Testis (tissue), 3 donors: ENCODE results near the gene PCSK2. TPM values are rescaled to one million over a fixed set of nuclear protein-coding genes. Genes with fewer than 3 reads are reported as not detected.

Experiments used
- DNase-seq: peaks from one replicate; pipeline ENCODE4 v3.0.0-alpha.2; 2019
- H3K27ac ChIP-seq, 2 donors: fragments of 200-600 bp; sonication (generic); one replicate each; pipeline ENCODE4 v1.5.1; 2019
- H3K27me3 ChIP-seq: fragments of 200-600 bp; sonication (generic); one replicate; pipeline ENCODE4 v1.5.1; 2019
- H3K36me3 ChIP-seq: fragments of 200-600 bp; sonication (generic); one replicate; pipeline ENCODE4 v1.5.1; 2017; ENCODE audit warnings: low read depth; ENCODE audit errors: missing control alignments
- H3K4me1 ChIP-seq: fragments of 200-600 bp; sonication (generic); one replicate; pipeline ENCODE4 v1.5.1; 2019
- H3K4me3 ChIP-seq, 2 donors: fragments of 200-600 bp; sonication (generic); one replicate each; pipeline ENCODE4 v1.5.1; 2017 to 2019
- H3K9me3 ChIP-seq: fragments of 200-600 bp; sonication (generic); one replicate; pipeline ENCODE4 v1.5.1; 2017
- POLR2A ChIP-seq: fragments of 450-650 bp; IDR thresholded peaks from one replicate; pipeline ENCODE4 v1.6.1; 2017; ENCODE audit warnings: antibody characterized with exemption, mild to moderate bottlenecking, moderate library complexity
- WGBS, 2 donors: methylation state at CpG; one replicate each; pipeline ENCODE4 v1.1.5; 2018; 5-methylcytosine and 5-hydroxymethylcytosine counted together
- intact Hi-C: fragments of 100-400 bp; cut with DNase I; formaldehyde crosslinking; loops from one replicate; pipeline ENCODE4 v1.15.1; 2023; ENCODE audit warnings: low total_unique reads
- polyA plus RNA-seq: library from polyadenylated mRNA; stranded (reverse); fragments of 350-450 nt; fragmentation: Illumina TruSeq; extraction: RNeasy Lipid Tissue Mini Kit (QIAGEN cat#74804); gene quantifications from one replicate; pipeline ENCODE4 v1.2.3, GENCODE V29; 2014; ENCODE audit warnings: low read depth, low replicate concordance; ENCODE audit not compliant: insufficient read depth
- total RNA-seq, 2 donors: library from RNA; depleted of rRNA; stranded (reverse); fragments of >200 nt; gene quantifications; one replicate each; pipeline ENCODE4 v1.2.3, GENCODE V29; 2016
- TF ChIP-seq, protein P1 (sequence below), 3 experiments: fragments of 450-650 bp in 2 of 3; fragments of 200-600 bp in 1 of 3; sonication (generic) in 1 of 3; IDR thresholded peaks; one replicate each; pipeline ENCODE4 v1.5.1; 2016 to 2019; ENCODE audit warnings: antibody characterized with exemption in 3 of 3, mild to moderate bottlenecking in 2 of 3, moderate library complexity in 1 of 3

Gene PCSK2
- total and polyA plus RNA-seq, 3 donors from 2014 or later = 5.1 to 40.5 (median 11.7) TPM

DNA sequence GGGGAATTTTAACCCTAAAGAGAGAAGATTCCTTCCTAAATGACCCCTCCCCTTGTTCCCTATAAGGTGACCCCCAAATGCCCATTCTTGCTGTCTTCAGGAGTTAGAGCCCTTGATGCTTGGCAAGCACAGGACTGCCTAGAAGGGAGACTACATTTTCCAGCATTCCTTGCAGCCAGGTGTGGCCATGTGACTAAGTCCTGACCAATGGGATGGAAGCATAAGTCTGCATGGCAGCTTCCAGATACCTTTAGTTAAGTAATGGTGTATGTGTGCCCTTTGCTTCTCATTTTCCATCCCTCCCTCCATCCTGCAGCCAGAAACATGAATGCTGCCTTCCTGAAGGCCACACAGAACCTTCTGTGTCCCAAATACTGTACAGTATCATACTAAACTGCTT is 298.8 kb downstream of the PCSK2 start:
- no peak overlapping the region for H3K4me3 ChIP-seq
- H3K4me1 ChIP-seq = no peaks in the 10 kb centered on the region
- TF ChIP-seq, protein P1, sequence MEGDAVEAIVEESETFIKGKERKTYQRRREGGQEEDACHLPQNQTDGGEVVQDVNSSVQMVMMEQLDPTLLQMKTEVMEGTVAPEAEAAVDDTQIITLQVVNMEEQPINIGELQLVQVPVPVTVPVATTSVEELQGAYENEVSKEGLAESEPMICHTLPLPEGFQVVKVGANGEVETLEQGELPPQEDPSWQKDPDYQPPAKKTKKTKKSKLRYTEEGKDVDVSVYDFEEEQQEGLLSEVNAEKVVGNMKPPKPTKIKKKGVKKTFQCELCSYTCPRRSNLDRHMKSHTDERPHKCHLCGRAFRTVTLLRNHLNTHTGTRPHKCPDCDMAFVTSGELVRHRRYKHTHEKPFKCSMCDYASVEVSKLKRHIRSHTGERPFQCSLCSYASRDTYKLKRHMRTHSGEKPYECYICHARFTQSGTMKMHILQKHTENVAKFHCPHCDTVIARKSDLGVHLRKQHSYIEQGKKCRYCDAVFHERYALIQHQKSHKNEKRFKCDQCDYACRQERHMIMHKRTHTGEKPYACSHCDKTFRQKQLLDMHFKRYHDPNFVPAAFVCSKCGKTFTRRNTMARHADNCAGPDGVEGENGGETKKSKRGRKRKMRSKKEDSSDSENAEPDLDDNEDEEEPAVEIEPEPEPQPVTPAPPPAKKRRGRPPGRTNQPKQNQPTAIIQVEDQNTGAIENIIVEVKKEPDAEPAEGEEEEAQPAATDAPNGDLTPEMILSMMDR (IDR thresholded peaks at IDR 0.05) = no peak
- no peak for TF ChIP-seq POLR2A
- H3K9me3 ChIP-seq = no peaks in the 10 kb centered on the region
- no peak for DNase-seq
- H3K36me3 ChIP-seq = no peaks in the 10 kb centered on the region
- intact Hi-C loops = no loop called here
- H3K27ac ChIP-seq = no peak overlapping the region
- H3K27me3 ChIP-seq = no peaks in the 10 kb centered on the region

DNA sequence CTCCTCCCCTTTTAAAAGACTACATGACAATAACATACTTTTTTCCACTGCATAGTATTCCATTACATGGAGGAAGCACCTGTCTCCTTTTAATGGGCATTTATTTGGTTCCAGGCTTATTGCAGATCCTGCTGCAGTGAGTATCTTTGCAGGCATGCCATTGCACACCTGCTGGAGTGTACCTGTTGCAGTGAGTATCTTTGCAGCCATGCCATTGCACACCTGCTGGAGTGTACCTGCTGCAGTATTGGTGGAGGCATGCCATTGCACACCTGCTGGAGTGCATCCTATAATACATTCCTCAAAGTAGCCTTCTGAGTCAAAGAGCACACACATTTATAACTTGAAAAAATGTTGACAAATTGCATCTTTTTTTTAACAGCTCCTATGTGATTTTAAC is 302.7 kb downstream of the PCSK2 start:
- TF ChIP-seq, protein P1 (IDR thresholded peaks at IDR 0.05) = no peak
- no peak for TF ChIP-seq POLR2A

DNA sequence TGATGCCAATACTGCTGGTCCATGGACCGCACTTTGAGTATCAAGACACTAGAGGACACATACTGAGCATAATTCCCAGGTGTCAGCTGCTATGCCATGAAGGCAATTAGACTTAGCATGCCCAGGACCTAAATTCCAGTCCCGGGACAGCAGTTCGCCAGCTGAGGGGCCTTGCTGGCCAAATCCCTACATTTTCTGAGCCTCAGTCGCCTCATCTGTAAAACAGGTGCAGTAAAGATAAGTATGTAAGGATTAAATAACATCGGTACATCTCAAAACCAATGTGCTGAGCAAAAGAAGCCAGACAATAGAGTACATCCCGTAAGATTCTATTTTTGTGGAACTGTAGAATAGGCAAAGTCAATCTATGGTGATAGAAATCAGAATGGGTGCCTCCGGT is 303.3 kb downstream of the PCSK2 start:
- no peak for TF ChIP-seq POLR2A
- TF ChIP-seq, protein P1 (IDR thresholded peaks at IDR 0.05) = no peak
- no peaks in the 10 kb centered on the region for H3K4me1 ChIP-seq
- no peak for DNase-seq
- no peak overlapping the region for H3K27ac ChIP-seq
- H3K27me3 ChIP-seq = no peaks in the 10 kb centered on the region
- peak overlapping the region; percentile 61 to 69 for H3K4me3 ChIP-seq
- no peaks in the 10 kb centered on the region for H3K9me3 ChIP-seq
- intact Hi-C loops = no loop called here
- 56 to 75% methylated on average over 7 of the region's 7 CpGs for WGBS, 2 donors
- H3K36me3 ChIP-seq = no peaks in the 10 kb centered on the region

More for the DNA sequence above, 302.7 kb downstream of the PCSK2 start:
- Histone ChIP-seq H3K27me3 (no peaks in the 10 kb centered on the region), H3K9me3 (no peaks in the 10 kb centered on the region), H3K4me3 (no peak overlapping the region), H3K36me3 (no peaks in the 10 kb centered on the region), H3K27ac (no peak overlapping the region), H3K4me1 (no peaks in the 10 kb centered on the region)
- DNase-seq = no peak
- intact Hi-C loops = no loop called here

DNA sequence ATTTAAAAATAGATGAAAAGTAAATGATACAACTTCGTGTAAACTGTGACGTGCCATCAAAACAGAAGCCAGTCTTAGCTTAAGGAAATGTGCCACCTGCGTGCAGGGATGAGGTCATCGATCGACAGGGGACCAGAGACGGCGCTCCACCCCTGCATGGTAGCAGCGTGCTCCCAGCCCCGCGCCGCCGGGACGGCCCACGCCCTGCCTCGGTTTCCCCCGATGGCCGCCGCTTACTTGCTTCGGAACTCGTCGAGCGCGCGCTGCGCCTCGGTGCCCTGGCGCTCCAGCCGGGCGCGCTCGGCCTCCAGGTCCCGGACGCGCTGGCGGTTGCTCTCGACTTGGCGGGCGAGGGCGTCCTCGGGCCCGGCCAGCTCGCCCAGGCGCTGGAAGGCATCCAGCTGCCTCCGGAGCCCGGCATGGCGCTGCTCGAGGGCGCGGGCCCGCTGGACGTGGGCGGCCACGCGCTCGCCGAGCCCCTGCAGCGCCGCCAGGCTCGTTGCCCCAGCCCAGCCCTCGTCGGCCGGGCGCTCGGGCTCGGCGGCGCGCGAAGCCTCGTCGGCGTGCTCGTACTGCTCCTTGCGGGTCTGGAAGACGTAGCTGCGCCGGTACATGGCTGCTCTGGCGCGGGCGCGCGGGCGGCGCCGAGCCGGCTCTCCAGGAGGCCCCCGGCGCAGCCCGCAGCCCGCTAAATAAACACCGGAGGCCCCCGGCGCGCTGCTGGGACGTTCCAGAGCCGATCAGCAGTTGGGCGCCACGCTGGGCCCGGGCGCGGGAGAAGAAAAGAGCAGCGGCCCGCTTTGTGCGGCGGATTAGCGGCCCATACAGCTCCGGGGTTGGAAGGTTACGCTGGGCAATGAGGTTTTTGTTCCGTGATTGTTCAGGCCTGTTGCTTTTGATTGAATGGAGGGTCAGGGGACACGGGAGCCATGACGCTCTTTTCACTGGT is 304.1 kb downstream of the PCSK2 start, which contains the start of gene BFSP1:
BFSP1 (minus strand) TSS at position 664 of the 949 bp plus-strand sequence; CDS start at position 614, 50 bp downstream.
- WGBS, 2 donors = 2% methylated on average over 18 to 48 of the region's 111 CpGs
- TF ChIP-seq, protein P1 (IDR thresholded peaks at IDR 0.05) = no peak
- Histone ChIP-seq H3K27me3 (no peaks in the 10 kb centered on the region), H3K27ac (peak within 1 kb of the TSS; percentile 61 to 82), H3K9me3 (no peaks in the 10 kb centered on the region), H3K36me3 (no peaks in the 10 kb centered on the region), H3K4me1 (no peaks in the 10 kb centered on the region), H3K4me3 (peak within 1 kb of the TSS; percentile 61 to 69)
- intact Hi-C loops = no loop called here
- peak; percentile 69 for DNase-seq
